Measurements from ENCODE around the gene CRB3. TPM values are rescaled to one million over a fixed set of nuclear protein-coding genes. Genes with fewer than 3 reads are reported as not detected.
"Not testable (repeated sequence)": the region's sequence is repeated elsewhere in the genome, so short reads cannot be mapped to it uniquely, and the experiment has no call there.

The CRB3 gene
- total and polyA plus RNA-seq, 2 donors (not counting 3 experiments of a cell fraction or from before 2014, with no cell fraction given), result not detected

DNA sequence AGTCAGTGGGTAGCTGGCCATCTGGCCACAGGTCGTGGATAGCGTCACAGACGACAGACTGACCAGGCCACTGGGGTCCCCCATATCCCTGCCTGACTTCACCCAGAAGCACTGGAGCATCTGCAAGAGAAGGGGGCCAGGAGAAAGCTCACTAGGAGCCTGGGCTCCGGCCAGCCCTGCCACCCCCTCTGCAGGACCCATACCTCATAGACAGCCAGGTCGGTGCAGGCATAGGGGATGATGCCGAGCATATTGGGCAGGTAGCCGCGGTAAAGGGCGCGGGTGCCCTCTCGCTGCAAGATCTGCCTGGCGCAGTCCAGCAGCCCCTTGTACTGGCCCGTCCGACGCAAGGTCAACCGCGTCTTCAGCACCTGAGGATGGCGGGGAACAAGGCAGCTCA lies 36.9 kb upstream of the CRB3 start:
- Histone ChIP-seq H3K9me1 (replicated peaks; ENCODE audit: control insufficient read depth, extremely low read depth, insufficient read depth, low read length) (no peaks in the 10 kb centered on the region), H3K9ac (replicated peaks; ENCODE audit: extremely low read depth, insufficient read depth, low read length) (no peak overlapping the region), H4K20me1 (replicated peaks; ENCODE audit: control insufficient read depth, extremely low read depth, insufficient read depth, low read length) (peaks cover 3% of the 10 kb centered on the region), H3K4me2 (ENCODE audit: insufficient read depth, low read length) (no peak overlapping the region), H2AFZ (ENCODE audit: low read depth, low read length) (no peak overlapping the region), H3K27me3 (ENCODE audit: control insufficient read depth in 2 of 2, insufficient read depth in 2 of 2, low read length in 2 of 2) (no peaks in the 10 kb centered on the region), H3K27ac (ENCODE audit: insufficient read depth, low read depth, low read length) (no peak overlapping the region), H3K9me3 (replicated peaks; ENCODE audit: control insufficient read depth, insufficient read depth, low read length) (no peaks in the 10 kb centered on the region), H3K79me2 (ENCODE audit: control insufficient read depth, insufficient read depth, low read length) (peaks cover 21% of the 10 kb centered on the region), H3K36me3 (ENCODE audit: control insufficient read depth in 2 of 2, extremely low read depth in 1 of 2, insufficient read depth in 2 of 2, low read length in 2 of 2) (no peaks in the 10 kb centered on the region), H3K4me1 (ENCODE audit: control insufficient read depth, extremely low read depth, insufficient read depth, low read length) (peaks cover 8% of the 10 kb centered on the region), H3K4me3 (replicated peaks in 1 of 3; ENCODE audit: insufficient read depth in 1 of 3, low read depth in 1 of 3, low read length in 3 of 3) (no peak overlapping the region)
- intact Hi-C loops (cut with micrococcal nuclease) (loop anchor here (10.0 kb wide), 2 partner anchors 262 to 308 kb away; partner anchors contain the start of genes GPR108 and TRIP10), dilution Hi-C loops (cut with MboI; ENCODE audit: extremely low pct_ligation_motif_present, low sequenced_read_pairs) (no loop called here)
- BruUV-seq (replicated peaks), result no TSS peak
- TF ChIP-seq, protein P1, sequence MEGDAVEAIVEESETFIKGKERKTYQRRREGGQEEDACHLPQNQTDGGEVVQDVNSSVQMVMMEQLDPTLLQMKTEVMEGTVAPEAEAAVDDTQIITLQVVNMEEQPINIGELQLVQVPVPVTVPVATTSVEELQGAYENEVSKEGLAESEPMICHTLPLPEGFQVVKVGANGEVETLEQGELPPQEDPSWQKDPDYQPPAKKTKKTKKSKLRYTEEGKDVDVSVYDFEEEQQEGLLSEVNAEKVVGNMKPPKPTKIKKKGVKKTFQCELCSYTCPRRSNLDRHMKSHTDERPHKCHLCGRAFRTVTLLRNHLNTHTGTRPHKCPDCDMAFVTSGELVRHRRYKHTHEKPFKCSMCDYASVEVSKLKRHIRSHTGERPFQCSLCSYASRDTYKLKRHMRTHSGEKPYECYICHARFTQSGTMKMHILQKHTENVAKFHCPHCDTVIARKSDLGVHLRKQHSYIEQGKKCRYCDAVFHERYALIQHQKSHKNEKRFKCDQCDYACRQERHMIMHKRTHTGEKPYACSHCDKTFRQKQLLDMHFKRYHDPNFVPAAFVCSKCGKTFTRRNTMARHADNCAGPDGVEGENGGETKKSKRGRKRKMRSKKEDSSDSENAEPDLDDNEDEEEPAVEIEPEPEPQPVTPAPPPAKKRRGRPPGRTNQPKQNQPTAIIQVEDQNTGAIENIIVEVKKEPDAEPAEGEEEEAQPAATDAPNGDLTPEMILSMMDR (IDR thresholded peaks at IDR 0.05; ENCODE audit: extremely low read depth in 1 of 2, insufficient read depth in 1 of 2, low read depth in 1 of 2, low read length in 2 of 2), result no peak
- TF ChIP-seq JUN (IDR thresholded peaks at IDR 0.05; ENCODE audit: borderline replicate concordance, insufficient read depth, insufficient read length, low read depth) (no peak), POLR2A (IDR thresholded peaks at IDR 0.05; ENCODE audit: low read depth, low read length) (no peak), POLR2AphosphoS5 (IDR thresholded peaks at IDR 0.05; ENCODE audit: insufficient read depth, low read depth, low read length) (no peak), GATA2 (IDR thresholded peaks at IDR 0.05; ENCODE audit: insufficient read depth, insufficient read length, low read depth, low read length) (no peak), EZH2 (IDR thresholded peaks at IDR 0.05; ENCODE audit: borderline replicate concordance, low read depth, low read length, severe bottlenecking) (no peak), FOS (IDR thresholded peaks at IDR 0.05; ENCODE audit: borderline replicate concordance, insufficient read depth, low read length) (no peak), MYC (IDR thresholded peaks at IDR 0.05; ENCODE audit: low read depth, low read length) (no peak)
- TF ChIP-seq, protein P2, sequence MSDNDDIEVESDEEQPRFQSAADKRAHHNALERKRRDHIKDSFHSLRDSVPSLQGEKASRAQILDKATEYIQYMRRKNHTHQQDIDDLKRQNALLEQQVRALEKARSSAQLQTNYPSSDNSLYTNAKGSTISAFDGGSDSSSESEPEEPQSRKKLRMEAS (IDR thresholded peaks at IDR 0.05; ENCODE audit: insufficient read depth, insufficient read length), result no peak
- POLR2A ChIA-PET, result no interaction called here
- DNase-seq (ENCODE audit: low read depth, low spot score) (no peak), FAIRE-seq (no peak)
- CTCF ChIA-PET, result no interaction called here

DNA sequence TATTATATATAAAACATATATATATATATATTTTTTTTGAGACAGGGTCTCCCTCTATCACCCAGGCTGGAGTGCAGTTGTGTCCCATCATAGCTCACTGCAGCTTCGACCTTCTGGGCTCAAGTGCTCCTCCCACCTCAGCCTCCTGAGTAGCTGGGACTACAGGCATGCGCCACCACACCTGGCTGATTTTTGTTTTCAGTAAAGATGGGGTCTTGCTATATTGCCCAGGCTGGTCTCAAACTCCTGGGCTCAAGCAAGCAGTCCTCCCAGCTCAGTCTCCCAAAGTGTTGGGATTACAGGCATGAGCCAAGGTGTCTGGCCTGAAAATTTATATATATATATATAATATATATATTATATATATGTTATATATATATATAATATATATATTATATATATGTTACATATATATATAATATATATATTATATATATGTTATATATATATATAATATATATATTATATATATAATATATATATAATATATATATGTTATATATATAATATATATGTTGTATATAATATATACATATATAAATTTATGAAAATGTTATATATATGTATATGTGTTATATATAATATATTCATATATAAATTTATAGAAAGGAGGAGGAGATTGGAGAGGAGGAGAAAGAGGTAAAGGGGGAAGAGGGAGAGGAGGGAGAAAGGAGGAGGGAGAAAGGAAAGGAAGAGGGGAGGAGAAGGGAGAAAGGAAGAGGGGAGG lies 35.2 kb upstream of the CRB3 start:
- H3K79me2 ChIP-seq (ENCODE audit: control insufficient read depth, insufficient read depth, low read length); FAIRE-seq; H3K27me3 ChIP-seq (ENCODE audit: control insufficient read depth in 2 of 2, insufficient read depth in 2 of 2, low read length in 2 of 2); H3K4me1 ChIP-seq (ENCODE audit: control insufficient read depth, extremely low read depth, insufficient read depth, low read length); CTCF ChIA-PET; DNase-seq (ENCODE audit: low read depth, low spot score); dilution Hi-C loops (cut with MboI; ENCODE audit: extremely low pct_ligation_motif_present, low sequenced_read_pairs); H3K4me2 ChIP-seq (ENCODE audit: insufficient read depth, low read length); H2AFZ ChIP-seq (ENCODE audit: low read depth, low read length); BruUV-seq (replicated peaks); H4K20me1 ChIP-seq (replicated peaks; ENCODE audit: control insufficient read depth, extremely low read depth, insufficient read depth, low read length); H3K4me3 ChIP-seq (replicated peaks in 1 of 3; ENCODE audit: insufficient read depth in 1 of 3, low read depth in 1 of 3, low read length in 3 of 3); H3K9me3 ChIP-seq (replicated peaks; ENCODE audit: control insufficient read depth, insufficient read depth, low read length); H3K27ac ChIP-seq (ENCODE audit: insufficient read depth, low read depth, low read length); H3K36me3 ChIP-seq (ENCODE audit: control insufficient read depth in 2 of 2, extremely low read depth in 1 of 2, insufficient read depth in 2 of 2, low read length in 2 of 2); H3K9me1 ChIP-seq (replicated peaks; ENCODE audit: control insufficient read depth, extremely low read depth, insufficient read depth, low read length); H3K9ac ChIP-seq (replicated peaks; ENCODE audit: extremely low read depth, insufficient read depth, low read length); POLR2A ChIA-PET: not testable (repeated sequence)
- intact Hi-C loops (cut with micrococcal nuclease), result loop anchor here (10.0 kb wide), 2 partner anchors 264 to 306 kb away; partner anchors contain the start of genes GPR108 and TRIP10

All from endothelial cell of umbilical vein (primary cell).